CMK (cell line): Measurements from ENCODE around the gene C7.
"Not testable (repeated sequence)": the region's sequence is repeated elsewhere in the genome, so short reads cannot be mapped to it uniquely, and the experiment has no call there.

Experiments used
- DNase-seq: peaks from one replicate; pipeline ENCODE4 v3.0.0-alpha.2; 2010; ENCODE audit warnings: low read depth

C7 gene

GRCh38 chr5:40909264-40909663 is at the start of gene C7:
C7 (plus strand) TSS chr5:40909497; CDS start chr5:40909611, 114 bp downstream.
- DNase-seq = peak; percentile 9

- DNase-seq = no peak
These were observed 48.6 kb upstream of the C7 start for GRCh38 chr5:40860711-40861110.

- not testable (repeated sequence) for DNase-seq
These were observed 44.3 kb upstream of the C7 start for GRCh38 chr5:40865004-40865403.

GRCh38 chr5:40866844-40867243 is 42.5 kb upstream of the C7 start:
- no peak for DNase-seq

- no peak for DNase-seq
These were observed 39.9 kb upstream of the C7 start for GRCh38 chr5:40869384-40869783.

- DNase-seq = no peak
These were observed 38.1 kb upstream of the C7 start for GRCh38 chr5:40871177-40871576.

- DNase-seq = not testable (repeated sequence)
These were observed 37.0 kb upstream of the C7 start for GRCh38 chr5:40872253-40872652.

GRCh38 chr5:40873286-40873880 is 35.9 kb upstream of the C7 start:
- no peak for DNase-seq

- DNase-seq = no peak
These were observed 33.3 kb upstream of the C7 start for GRCh38 chr5:40875958-40876357.

GRCh38 chr5:40877371-40877988 is 31.8 kb upstream of the C7 start:
- no peak for DNase-seq

- no peak for DNase-seq
These were observed 29.9 kb upstream of the C7 start for GRCh38 chr5:40879163-40879942.

GRCh38 chr5:40882291-40882690 is 27.0 kb upstream of the C7 start:
- no peak for DNase-seq

GRCh38 chr5:40883051-40883450 is 26.2 kb upstream of the C7 start:
- DNase-seq = not testable (repeated sequence)

- not testable (repeated sequence) for DNase-seq
These were observed 13.6 kb upstream of the C7 start for GRCh38 chr5:40895440-40896425.

- peak; percentile 34 for DNase-seq
These were observed 4.9 kb upstream of the C7 start for GRCh38 chr5:40904205-40904993.

- DNase-seq = no peak
These were observed 4.3 kb upstream of the C7 start for GRCh38 chr5:40904994-40905306.

- DNase-seq = no peak
These were observed 2.9 kb upstream of the C7 start for GRCh38 chr5:40906351-40906751.

GRCh38 chr5:40909723-40910122 is 426 bp downstream of the C7 start:
- no peak for DNase-seq

- no peak for DNase-seq
These were observed 2.0 kb downstream of the C7 start for GRCh38 chr5:40911266-40911665.

- DNase-seq = no peak
These were observed 5.5 kb downstream of the C7 start for GRCh38 chr5:40914835-40915234.

- no peak for DNase-seq
These were observed 6.1 kb downstream of the C7 start for GRCh38 chr5:40915341-40915926.
